HepG2 (cell line): ENCODE measurements around the gene AKAP1. TPM values are rescaled to one million over a fixed set of nuclear protein-coding genes. Genes with fewer than 3 reads are reported as not detected.

Experiments used
- ATM ChIP-seq: fragments of 450-650 bp; IDR thresholded peaks from 2 replicates; pipeline ENCODE4 v1.7.1; 2017; ENCODE audit warnings: mild to moderate bottlenecking, borderline replicate concordance
- BCL6 ChIP-seq: IDR thresholded peaks from 2 replicates; pipeline ENCODE4 v1.6.1; 2016; ENCODE audit warnings: missing genetic modification reagents, missing compliant biosample characterization
- FOSL2 ChIP-seq: sonication (generic); formaldehyde crosslinking; IDR thresholded peaks from 2 replicates; pipeline ENCODE4 v1.4.0; 2020; ENCODE audit warnings: missing genetic modification reagents
- IKZF1 ChIP-seq: fragments of 450-650 bp; IDR thresholded peaks from 2 replicates; pipeline ENCODE4 v1.7.1; 2016
- PRPF4 ChIP-seq: fragments of 200-400 bp; formaldehyde crosslinking; IDR thresholded peaks from 2 replicates; pipeline ENCODE4 v1.6.1; 2016; ENCODE audit warnings: low read length, low read depth; ENCODE audit not compliant: poor library complexity, severe bottlenecking
- RBM22 ChIP-seq: fragments of 200-400 bp; formaldehyde crosslinking; optimal IDR thresholded peaks from 2 replicates; pipeline ENCODE3; 2017; ENCODE audit warnings: mild to moderate bottlenecking, low read length, moderate library complexity
- THAP11 ChIP-seq: IDR thresholded peaks from 2 replicates; pipeline ENCODE4 v1.6.1; 2016; ENCODE audit warnings: missing biosample characterization, missing genetic modification reagents
- ZBTB10 ChIP-seq: sonication (generic); formaldehyde crosslinking; IDR thresholded peaks from 2 replicates; pipeline ENCODE4 v1.4.0; 2020; ENCODE audit warnings: missing genetic modification reagents, borderline replicate concordance
- ZFP91 ChIP-seq: sonication (generic); formaldehyde crosslinking; IDR thresholded peaks from 2 replicates; pipeline ENCODE4 v1.9.0; 2022; ENCODE audit warnings: missing genetic modification reagents, mild to moderate bottlenecking, borderline replicate concordance
- ZNF3 ChIP-seq: IDR thresholded peaks from 2 replicates; pipeline ENCODE4 v1.7.0; 2017; ENCODE audit warnings: inconsistent platforms
- ZNF674 ChIP-seq: sonication (generic); formaldehyde crosslinking; IDR thresholded peaks from 2 replicates; pipeline ENCODE4 v1.5.0; 2020; ENCODE audit warnings: low read depth, mild to moderate bottlenecking, missing genetic modification reagents
- ZNF710 ChIP-seq: sonication (generic); formaldehyde crosslinking; IDR thresholded peaks from 2 replicates; pipeline ENCODE4 v1.5.0; 2020; ENCODE audit warnings: mild to moderate bottlenecking, missing genetic modification reagents, borderline replicate concordance
- ZNF713 ChIP-seq: sonication (generic); formaldehyde crosslinking; IDR thresholded peaks from 2 replicates; pipeline ENCODE4 v1.4.0; 2020; ENCODE audit warnings: mild to moderate bottlenecking, missing genetic modification reagents
- ZNF775 ChIP-seq: sonication (generic); formaldehyde crosslinking; IDR thresholded peaks from 2 replicates; pipeline ENCODE4 v1.4.0; 2020; ENCODE audit warnings: missing genetic modification reagents, mild to moderate bottlenecking, moderate library complexity, borderline replicate concordance
- ZNF891 ChIP-seq: sonication (generic); formaldehyde crosslinking; IDR thresholded peaks from 2 replicates; pipeline ENCODE4 v1.5.0; 2020; ENCODE audit warnings: mild to moderate bottlenecking, missing genetic modification reagents
- polyA plus RNA-seq, 8 experiments: library from polyadenylated mRNA; depleted of rRNA in 3 of 8; stranded (reverse) in 7 of 8; unstranded in 1 of 8; fragments of >200 nt; fragmentation: Illumina TruSeq in 4 of 8; extraction: Trizol in 4 of 8; gene quantifications; 2 replicates each; pipeline versions ENCODE4 v1.2.1 to v1.2.3, GENCODE V29; 2011 to 2016; ENCODE audit warnings: low read depth in 4 of 8, missing spikeins in 1 of 8, mixed read lengths in 1 of 8; ENCODE audit not compliant: insufficient read depth in 1 of 8
- total RNA-seq, 5 experiments: library from RNA; depleted of rRNA; stranded (reverse); fragments of >200 nt; fragmentation: Illumina TruSeq; extraction: Trizol; gene quantifications; 2 replicates each; pipeline ENCODE4 v1.2.3, GENCODE V29; 2016; ENCODE audit warnings: low read depth in 1 of 5
- TF ChIP-seq, protein P1 (sequence below): IDR thresholded peaks from 2 replicates; pipeline ENCODE4 v1.6.1; 2018; ENCODE audit warnings: missing genetic modification reagents, mild to moderate bottlenecking, missing compliant biosample characterization
- TF ChIP-seq, protein P2 (sequence below): sonication (generic); formaldehyde crosslinking; conservative IDR thresholded peaks from 2 replicates; pipeline ENCODE4 v1.4.0; 2020; ENCODE audit warnings: mild to moderate bottlenecking, missing genetic modification reagents, moderate library complexity

The AKAP1 gene
- total and polyA plus RNA-seq, 2 of the 13 experiments (the other 11 are each of a cell fraction or from before 2014, with no cell fraction given): 101 to 131 TPM

GRCh38 chr17:57120814-57121213 is 35.8 kb downstream of the AKAP1 start (continued):
- TF ChIP-seq PRPF4 (no peak), ZNF710 (CRISPR knock-in tag) (0 out of 2 replicates have a peak, but pooled peaks have one; percentile 44), ATM (no peak), ZNF891 (no peak), ZNF3 (no peak), ZNF775 (CRISPR knock-in tag) (no peak), ZBTB10 (CRISPR knock-in tag) (no peak), ZFP91 (no peak), IKZF1 (no peak), ZNF674 (CRISPR knock-in tag) (no peak), RBM22 (no peak), THAP11 (no peak), ZNF713 (CRISPR knock-in tag) (no peak), FOSL2 (CRISPR knock-in tag) (peak; percentile 38; the same call in 1 of the 2 replicates), BCL6 (CRISPR knock-in tag) (peak; percentile 51; the same call in 1 of the 2 replicates)
- TF ChIP-seq, protein P1, sequence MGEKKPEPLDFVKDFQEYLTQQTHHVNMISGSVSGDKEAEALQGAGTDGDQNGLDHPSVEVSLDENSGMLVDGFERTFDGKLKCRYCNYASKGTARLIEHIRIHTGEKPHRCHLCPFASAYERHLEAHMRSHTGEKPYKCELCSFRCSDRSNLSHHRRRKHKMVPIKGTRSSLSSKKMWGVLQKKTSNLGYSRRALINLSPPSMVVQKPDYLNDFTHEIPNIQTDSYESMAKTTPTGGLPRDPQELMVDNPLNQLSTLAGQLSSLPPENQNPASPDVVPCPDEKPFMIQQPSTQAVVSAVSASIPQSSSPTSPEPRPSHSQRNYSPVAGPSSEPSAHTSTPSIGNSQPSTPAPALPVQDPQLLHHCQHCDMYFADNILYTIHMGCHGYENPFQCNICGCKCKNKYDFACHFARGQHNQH (CRISPR knock-in tag): 0 out of 2 replicates have a peak, but pooled peaks have one; percentile 23
- TF ChIP-seq, protein P2, sequence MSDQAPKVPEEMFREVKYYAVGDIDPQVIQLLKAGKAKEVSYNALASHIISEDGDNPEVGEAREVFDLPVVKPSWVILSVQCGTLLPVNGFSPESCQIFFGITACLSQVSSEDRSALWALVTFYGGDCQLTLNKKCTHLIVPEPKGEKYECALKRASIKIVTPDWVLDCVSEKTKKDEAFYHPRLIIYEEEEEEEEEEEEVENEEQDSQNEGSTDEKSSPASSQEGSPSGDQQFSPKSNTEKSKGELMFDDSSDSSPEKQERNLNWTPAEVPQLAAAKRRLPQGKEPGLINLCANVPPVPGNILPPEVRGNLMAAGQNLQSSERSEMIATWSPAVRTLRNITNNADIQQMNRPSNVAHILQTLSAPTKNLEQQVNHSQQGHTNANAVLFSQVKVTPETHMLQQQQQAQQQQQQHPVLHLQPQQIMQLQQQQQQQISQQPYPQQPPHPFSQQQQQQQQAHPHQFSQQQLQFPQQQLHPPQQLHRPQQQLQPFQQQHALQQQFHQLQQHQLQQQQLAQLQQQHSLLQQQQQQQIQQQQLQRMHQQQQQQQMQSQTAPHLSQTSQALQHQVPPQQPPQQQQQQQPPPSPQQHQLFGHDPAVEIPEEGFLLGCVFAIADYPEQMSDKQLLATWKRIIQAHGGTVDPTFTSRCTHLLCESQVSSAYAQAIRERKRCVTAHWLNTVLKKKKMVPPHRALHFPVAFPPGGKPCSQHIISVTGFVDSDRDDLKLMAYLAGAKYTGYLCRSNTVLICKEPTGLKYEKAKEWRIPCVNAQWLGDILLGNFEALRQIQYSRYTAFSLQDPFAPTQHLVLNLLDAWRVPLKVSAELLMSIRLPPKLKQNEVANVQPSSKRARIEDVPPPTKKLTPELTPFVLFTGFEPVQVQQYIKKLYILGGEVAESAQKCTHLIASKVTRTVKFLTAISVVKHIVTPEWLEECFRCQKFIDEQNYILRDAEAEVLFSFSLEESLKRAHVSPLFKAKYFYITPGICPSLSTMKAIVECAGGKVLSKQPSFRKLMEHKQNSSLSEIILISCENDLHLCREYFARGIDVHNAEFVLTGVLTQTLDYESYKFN: peak; percentile 76
